ENCODE measurements around the gene PINK1. TPM values are rescaled to one million over a fixed set of nuclear protein-coding genes. Genes with fewer than 3 reads are reported as not detected.

Gene PINK1
- total RNA-seq, result 100 to 1,000 TPM; 173 to 174 TPM

GRCh38 chr1:20633190-20634064 lies at the start of gene PINK1:
TSS of gene PINK1 (plus strand) at chr1:20633458. CDS start at chr1:20633549, 91 bp downstream.
- Histone ChIP-seq H3K27me3 (no peaks in the 10 kb centered on the region), H3K36me3 (peaks cover 12% of the 10 kb centered on the region), H3K4me1 (peaks cover 0 to 17% of the 10 kb centered on the region in 2 donors), H3K9me3 (no peaks in the 10 kb centered on the region), H3K4me3 (peak within 1 kb of the TSS; percentile 92 to 98), H3K27ac (peak within 1 kb of the TSS; percentile 93 to 99)
- TF ChIP-seq, protein P1, sequence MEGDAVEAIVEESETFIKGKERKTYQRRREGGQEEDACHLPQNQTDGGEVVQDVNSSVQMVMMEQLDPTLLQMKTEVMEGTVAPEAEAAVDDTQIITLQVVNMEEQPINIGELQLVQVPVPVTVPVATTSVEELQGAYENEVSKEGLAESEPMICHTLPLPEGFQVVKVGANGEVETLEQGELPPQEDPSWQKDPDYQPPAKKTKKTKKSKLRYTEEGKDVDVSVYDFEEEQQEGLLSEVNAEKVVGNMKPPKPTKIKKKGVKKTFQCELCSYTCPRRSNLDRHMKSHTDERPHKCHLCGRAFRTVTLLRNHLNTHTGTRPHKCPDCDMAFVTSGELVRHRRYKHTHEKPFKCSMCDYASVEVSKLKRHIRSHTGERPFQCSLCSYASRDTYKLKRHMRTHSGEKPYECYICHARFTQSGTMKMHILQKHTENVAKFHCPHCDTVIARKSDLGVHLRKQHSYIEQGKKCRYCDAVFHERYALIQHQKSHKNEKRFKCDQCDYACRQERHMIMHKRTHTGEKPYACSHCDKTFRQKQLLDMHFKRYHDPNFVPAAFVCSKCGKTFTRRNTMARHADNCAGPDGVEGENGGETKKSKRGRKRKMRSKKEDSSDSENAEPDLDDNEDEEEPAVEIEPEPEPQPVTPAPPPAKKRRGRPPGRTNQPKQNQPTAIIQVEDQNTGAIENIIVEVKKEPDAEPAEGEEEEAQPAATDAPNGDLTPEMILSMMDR (IDR thresholded peaks at IDR 0.05), result peak; percentile 97 to 99
- peak; percentile 92 for DNase-seq (ENCODE audit: low spot score)

- no peaks in the 10 kb centered on the region for H3K36me3 ChIP-seq
- H3K4me3 ChIP-seq, result no peak overlapping the region
- H3K27me3 ChIP-seq, result no peaks in the 10 kb centered on the region
Observed at GRCh38 chr1:20584890-20585289, 48.4 kb upstream of the PINK1 start.

GRCh38 chr1:20586953-20587660 lies 46.2 kb upstream of the PINK1 start:
- Histone ChIP-seq H3K9me3 (no peaks in the 10 kb centered on the region), H3K4me1 (peaks cover 0 to 22% of the 10 kb centered on the region in 2 donors), H3K27ac (peak overlapping the region; percentile 39 to 64), H3K27me3 (no peaks in the 10 kb centered on the region), H3K4me3 (no peak overlapping the region), H3K36me3 (no peaks in the 10 kb centered on the region)
- DNase-seq (ENCODE audit: low spot score), result peak; percentile 62
- TF ChIP-seq, protein P1 (IDR thresholded peaks at IDR 0.05), result no peak

More at GRCh38 chr1:20584890-20585289, 48.4 kb upstream of the PINK1 start:
- no peaks in the 10 kb centered on the region for H3K9me3 ChIP-seq
- H3K27ac ChIP-seq, result no peak overlapping the region
- DNase-seq (ENCODE audit: low spot score), result no peak
- TF ChIP-seq, protein P1 (IDR thresholded peaks at IDR 0.05), result no peak
- peaks cover 0 to 13% of the 10 kb centered on the region in 2 donors for H3K4me1 ChIP-seq

DNA sequence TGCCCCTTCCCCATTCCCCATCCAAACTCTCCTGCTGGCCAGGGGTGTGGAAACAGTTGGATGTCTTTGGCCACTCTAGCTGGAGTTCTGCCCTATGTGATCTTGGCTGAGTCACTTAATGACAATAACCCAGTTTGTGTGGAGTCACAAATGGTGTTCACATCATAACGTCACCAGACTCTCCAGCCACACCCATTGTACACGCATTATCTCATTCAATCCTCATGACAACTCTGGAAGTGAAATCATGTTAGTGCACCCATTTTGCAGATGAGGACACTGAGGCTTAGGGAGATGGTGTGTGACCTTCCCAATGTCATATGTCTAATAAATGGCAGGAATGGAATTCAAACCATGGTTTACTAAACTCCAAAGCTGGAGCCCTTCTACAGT lies 45.6 kb upstream of the PINK1 start:
- no peaks in the 10 kb centered on the region for H3K27me3 ChIP-seq
- peak; percentile 82 for DNase-seq (ENCODE audit: low spot score)
- H3K4me1 ChIP-seq, result peaks cover 0 to 22% of the 10 kb centered on the region in 2 donors
- no peaks in the 10 kb centered on the region for H3K36me3 ChIP-seq
- peak overlapping the region; percentile 39 to 84 for H3K27ac ChIP-seq
- H3K4me3 ChIP-seq, result no peak overlapping the region
- H3K9me3 ChIP-seq, result no peaks in the 10 kb centered on the region
- TF ChIP-seq, protein P1 (IDR thresholded peaks at IDR 0.05), result no peak

DNA sequence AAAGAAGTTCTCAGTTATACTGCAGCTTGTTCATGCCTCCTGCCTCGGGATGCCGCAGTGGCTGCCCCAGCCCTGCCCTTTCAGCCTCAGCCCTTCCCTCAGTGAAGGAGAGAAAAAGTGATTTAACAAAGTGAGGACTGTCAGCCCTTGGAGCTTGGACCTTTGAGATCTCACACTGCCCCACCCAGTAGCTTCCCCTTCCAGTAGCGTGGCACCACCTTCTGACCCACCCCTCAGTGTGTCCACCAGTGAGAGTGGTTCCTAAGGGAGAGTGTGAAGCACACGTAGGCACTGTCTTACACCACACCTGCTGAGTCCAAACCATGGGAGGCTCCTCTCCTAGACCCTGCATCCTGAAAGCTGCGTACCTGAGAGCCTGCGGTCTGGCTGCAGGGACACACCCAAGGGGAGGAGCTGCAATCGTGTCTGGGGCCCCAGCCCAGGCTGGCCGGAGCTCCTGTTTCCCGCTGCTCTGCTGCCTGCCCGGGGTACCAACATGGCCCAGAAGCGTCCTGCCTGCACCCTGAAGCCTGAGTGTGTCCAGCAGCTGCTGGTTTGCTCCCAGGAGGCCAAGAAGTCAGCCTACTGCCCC lies 44.5 kb upstream of the PINK1 start, which contains the start of gene CDA:
TSS of gene CDA (plus strand) at position 464 of the 592 bp plus-strand sequence. CDS start at position 497, 33 bp downstream.
- DNase-seq (ENCODE audit: low spot score), result peak; percentile 59
- Histone ChIP-seq H3K27ac (peak within 1 kb of the TSS; percentile 71 to 84), H3K9me3 (no peaks in the 10 kb centered on the region), H3K4me3 (peak within 1 kb of the TSS; percentile 24 to 31), H3K4me1 (peaks cover 0 to 22% of the 10 kb centered on the region in 2 donors), H3K36me3 (no peaks in the 10 kb centered on the region), H3K27me3 (no peaks in the 10 kb centered on the region)
- TF ChIP-seq, protein P1 (IDR thresholded peaks at IDR 0.05), result no peak
